Type B pancreatic cell (in vitro differentiated cells): ENCODE results near the gene REEP2. TPM values are rescaled to one million over a fixed set of nuclear protein-coding genes. Genes with fewer than 3 reads are reported as not detected.

Experiments
- DNase-seq: peaks from one replicate; pipeline ENCODE4 v3.0.0; 2021; ENCODE audit warnings: mixed read lengths; ENCODE audit not compliant: unreplicated experiment; ENCODE audit errors: extremely low spot score
- H3K27ac Mint-ChIP-seq: 2 replicates; pipeline ENCODE4 v1.8.0; 2021; ENCODE audit warnings: mild to moderate bottlenecking, mixed read lengths
- H3K27me3 Mint-ChIP-seq: 2 replicates; pipeline ENCODE4 v1.8.0; 2021; ENCODE audit warnings: mixed read lengths
- H3K36me3 Mint-ChIP-seq: 2 replicates; pipeline ENCODE4 v1.8.0; 2021; ENCODE audit warnings: mixed read lengths
- H3K4me1 Mint-ChIP-seq: one replicate; pipeline ENCODE4 v1.8.0; 2021; ENCODE audit warnings: mixed read lengths; ENCODE audit not compliant: unreplicated experiment
- H3K4me3 Mint-ChIP-seq: 2 replicates; pipeline ENCODE4 v1.8.0; 2021; ENCODE audit warnings: mild to moderate bottlenecking, mixed read lengths
- H3K9me3 Mint-ChIP-seq: 2 replicates; pipeline ENCODE4 v1.8.0; 2021; ENCODE audit warnings: mixed read lengths
- total RNA-seq: library from RNA; stranded (reverse); gene quantifications from 2 replicates; pipeline ENCODE4 v1.2.1, GENCODE V29; 2021; ENCODE audit warnings: low replicate concordance
- TF ChIP-seq, protein P1 (sequence below): fragments of 200-600 bp; sonication (generic); conservative IDR thresholded peaks from 2 replicates; pipeline ENCODE4 v1.5.0; 2021; ENCODE audit warnings: antibody characterized with exemption, mild to moderate bottlenecking

Gene REEP2
- total RNA-seq, 1 donor from 2014 or later, result 31.0 TPM

GRCh38 chr5:138452720-138453119 lies 13.9 kb downstream of the REEP2 start:
- TF ChIP-seq, protein P1, sequence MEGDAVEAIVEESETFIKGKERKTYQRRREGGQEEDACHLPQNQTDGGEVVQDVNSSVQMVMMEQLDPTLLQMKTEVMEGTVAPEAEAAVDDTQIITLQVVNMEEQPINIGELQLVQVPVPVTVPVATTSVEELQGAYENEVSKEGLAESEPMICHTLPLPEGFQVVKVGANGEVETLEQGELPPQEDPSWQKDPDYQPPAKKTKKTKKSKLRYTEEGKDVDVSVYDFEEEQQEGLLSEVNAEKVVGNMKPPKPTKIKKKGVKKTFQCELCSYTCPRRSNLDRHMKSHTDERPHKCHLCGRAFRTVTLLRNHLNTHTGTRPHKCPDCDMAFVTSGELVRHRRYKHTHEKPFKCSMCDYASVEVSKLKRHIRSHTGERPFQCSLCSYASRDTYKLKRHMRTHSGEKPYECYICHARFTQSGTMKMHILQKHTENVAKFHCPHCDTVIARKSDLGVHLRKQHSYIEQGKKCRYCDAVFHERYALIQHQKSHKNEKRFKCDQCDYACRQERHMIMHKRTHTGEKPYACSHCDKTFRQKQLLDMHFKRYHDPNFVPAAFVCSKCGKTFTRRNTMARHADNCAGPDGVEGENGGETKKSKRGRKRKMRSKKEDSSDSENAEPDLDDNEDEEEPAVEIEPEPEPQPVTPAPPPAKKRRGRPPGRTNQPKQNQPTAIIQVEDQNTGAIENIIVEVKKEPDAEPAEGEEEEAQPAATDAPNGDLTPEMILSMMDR, result no peak
- no peak for DNase-seq
- Mint-ChIP-seq H3K27ac (no peak overlapping the region), H3K36me3 (no peaks in the 10 kb centered on the region), H3K27me3 (peaks cover 21% of the 10 kb centered on the region), H3K9me3 (no peaks in the 10 kb centered on the region), H3K4me3 (no peak overlapping the region), H3K4me1 (peaks cover 22% of the 10 kb centered on the region)

- H3K27me3 Mint-ChIP-seq, result peaks cover 24% of the 10 kb centered on the region
- H3K4me1 Mint-ChIP-seq, result peaks cover 18% of the 10 kb centered on the region
- H3K27ac Mint-ChIP-seq, result no peak overlapping the region
- no peak for DNase-seq
- H3K36me3 Mint-ChIP-seq, result no peaks in the 10 kb centered on the region
- TF ChIP-seq, protein P1, result no peak
- H3K9me3 Mint-ChIP-seq, result no peaks in the 10 kb centered on the region
- H3K4me3 Mint-ChIP-seq, result no peak overlapping the region
These were observed 14.7 kb downstream of the REEP2 start for GRCh38 chr5:138453590-138453989.

- no peak overlapping the region for H3K27ac Mint-ChIP-seq
These were observed 15.3 kb downstream of the REEP2 start for GRCh38 chr5:138454121-138454520.

GRCh38 chr5:138455232-138455930 lies 16.5 kb downstream of the REEP2 start:
- no peak overlapping the region for H3K27ac Mint-ChIP-seq
- peaks cover 6% of the 10 kb centered on the region for H3K4me1 Mint-ChIP-seq
- peaks cover 22% of the 10 kb centered on the region for H3K27me3 Mint-ChIP-seq
- H3K36me3 Mint-ChIP-seq, result no peaks in the 10 kb centered on the region
- H3K9me3 Mint-ChIP-seq, result no peaks in the 10 kb centered on the region
- no peak for DNase-seq
- no peak overlapping the region for H3K4me3 Mint-ChIP-seq
- TF ChIP-seq, protein P1, result no peak

More at GRCh38 chr5:138454121-138454520, 15.3 kb downstream of the REEP2 start:
- peaks cover 27% of the 10 kb centered on the region for H3K27me3 Mint-ChIP-seq
- no peaks in the 10 kb centered on the region for H3K9me3 Mint-ChIP-seq
- H3K4me3 Mint-ChIP-seq, result no peak overlapping the region
- peaks cover 13% of the 10 kb centered on the region for H3K4me1 Mint-ChIP-seq
- no peak for DNase-seq
- TF ChIP-seq, protein P1, result no peak
- no peaks in the 10 kb centered on the region for H3K36me3 Mint-ChIP-seq

DNA sequence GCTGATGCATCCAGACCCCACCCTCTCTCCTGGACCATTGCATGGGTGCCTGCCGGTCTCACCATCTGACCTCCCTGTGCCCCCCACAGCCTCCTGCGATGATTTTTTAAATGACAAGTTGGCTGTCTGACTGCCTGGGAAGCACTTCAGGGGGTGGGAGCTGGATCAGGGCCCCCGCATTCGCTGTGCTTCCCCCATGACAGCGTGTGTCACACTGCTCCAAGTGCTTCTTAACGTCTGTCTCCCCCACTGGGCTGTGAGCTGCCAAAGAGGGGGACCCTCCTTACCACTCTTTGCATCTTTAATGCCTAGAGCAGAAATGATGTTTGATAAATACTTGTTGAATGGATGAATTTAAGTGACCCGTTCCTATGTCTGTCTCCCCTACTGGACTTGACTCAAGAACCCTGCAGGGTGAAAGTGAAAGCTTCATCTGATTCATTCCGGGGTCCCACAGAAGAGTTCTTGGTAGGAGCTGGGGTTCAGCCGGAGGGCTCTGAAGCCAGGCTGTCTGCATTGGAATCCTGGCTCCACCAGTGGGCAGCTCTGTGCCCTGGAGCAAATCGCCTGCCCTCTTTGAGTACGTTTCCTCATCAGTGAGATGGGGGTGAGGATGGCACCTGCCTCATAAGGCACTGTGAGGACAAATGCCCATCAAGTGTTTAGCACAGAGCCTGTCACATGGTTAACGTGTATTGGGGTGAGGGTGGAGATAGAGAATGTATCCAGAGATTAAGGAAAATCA lies 18.8 kb downstream of the REEP2 start:
- H3K27ac Mint-ChIP-seq, result no peak overlapping the region
- H3K4me3 Mint-ChIP-seq, result no peak overlapping the region
- H3K4me1 Mint-ChIP-seq, result peaks cover 13% of the 10 kb centered on the region
- no peaks in the 10 kb centered on the region for H3K36me3 Mint-ChIP-seq
- H3K9me3 Mint-ChIP-seq, result no peaks in the 10 kb centered on the region
- DNase-seq, result no peak
- TF ChIP-seq, protein P1, result no peak
- H3K27me3 Mint-ChIP-seq, result peaks cover 22% of the 10 kb centered on the region
